ENCODE results near the gene ABCB8. TPM values are rescaled to one million over a fixed set of nuclear protein-coding genes. Genes with fewer than 3 reads are reported as not detected.

The ABCB8 gene
- total and polyA plus RNA-seq, 2 of the 4 experiments (the other 2 are of a cell fraction): 16.3 to 26.8 TPM

DNA sequence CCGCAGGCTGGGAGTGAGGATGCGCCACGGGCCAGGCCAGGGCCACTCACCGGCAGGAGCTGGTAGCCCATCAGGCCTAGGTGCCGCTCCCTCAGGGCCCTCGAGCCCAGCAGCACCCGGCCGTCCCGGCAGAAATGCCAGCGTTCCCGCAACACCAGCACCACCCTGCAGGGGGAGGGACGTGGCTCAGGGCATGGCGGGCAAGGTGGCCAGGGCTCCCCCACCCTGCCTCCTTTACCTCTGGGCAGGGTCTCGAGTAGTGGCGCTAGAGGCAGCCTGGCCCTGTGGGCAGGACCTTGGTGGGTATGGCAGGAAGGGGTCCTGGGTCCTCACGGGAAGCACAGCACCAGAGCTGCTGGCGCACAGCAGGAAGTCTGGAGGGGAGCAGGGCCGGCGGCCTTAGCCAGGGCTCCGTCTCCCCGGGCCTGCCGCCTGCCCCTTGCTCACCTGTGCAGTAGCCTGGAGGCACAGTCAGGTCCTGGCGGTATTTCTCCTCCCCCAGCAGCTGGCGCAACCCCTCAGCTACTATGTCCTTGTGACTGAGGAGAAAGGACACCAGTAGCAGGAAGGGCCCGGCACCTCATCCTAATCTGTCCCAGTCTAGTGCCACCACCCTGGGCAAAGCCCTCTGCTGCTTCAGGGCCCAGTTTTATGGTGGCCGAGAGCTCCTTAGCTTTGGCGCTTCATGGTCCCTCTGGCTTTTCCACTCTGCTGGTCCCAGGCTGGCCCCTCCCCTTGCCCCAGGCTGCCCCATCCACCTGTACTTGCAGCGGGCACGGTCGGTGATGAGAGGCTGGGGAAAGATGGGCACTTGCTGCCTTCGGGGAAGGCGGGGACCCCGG is 48.8 kb downstream of the ABCB8 start:
- Histone ChIP-seq H2AFZ (replicated peaks; ENCODE audit: low read length, poor library complexity) (peak overlapping the region; percentile 8), H3K27ac (ENCODE audit: insufficient read depth, low read length) (no peak overlapping the region)
- intact Hi-C loops (cut with micrococcal nuclease): no loop called here
- TF ChIP-seq ELK1 (IDR thresholded peaks at IDR 0.05; ENCODE audit: borderline replicate concordance, low read depth, low read length) (no peak), CEBPB (IDR thresholded peaks at IDR 0.05; ENCODE audit: low read depth, low read length) (no peak), MAZ (IDR thresholded peaks at IDR 0.05; ENCODE audit: borderline replicate concordance, low read depth, low read length) (no peak), SMC3 (IDR thresholded peaks at IDR 0.05; ENCODE audit: low read depth, low read length) (peak; percentile 29; the same call in 1 of the 2 replicates), USF2 (IDR thresholded peaks at IDR 0.05; ENCODE audit: low read depth, low read length) (no peak), RCOR1 (IDR thresholded peaks at IDR 0.05; ENCODE audit: insufficient replicate concordance, low read length) (no peak), CTCF (conservative IDR thresholded peaks at IDR 0.05; ENCODE audit: low read depth, low read length) (peak; percentile 31; the same call in 1 of the 2 replicates), MAFK (IDR thresholded peaks at IDR 0.05; ENCODE audit: low read depth, low read length) (no peak), CHD1 (IDR thresholded peaks at IDR 0.05; ENCODE audit: low read depth, low read length) (no peak), NFE2L2 (IDR thresholded peaks at IDR 0.05; ENCODE audit: low read depth, low read length) (no peak), MXI1 (IDR thresholded peaks at IDR 0.05; ENCODE audit: borderline replicate concordance, low read depth, low read length) (no peak), RAD21 (IDR thresholded peaks at IDR 0.05; ENCODE audit: low read length) (0 out of 2 replicates have a peak, but pooled peaks have one; percentile 21), POLR2A (IDR thresholded peaks at IDR 0.05; ENCODE audit: low read depth, low read length) (no peak; the same call in 1 of the 2 replicates), RFX5 (IDR thresholded peaks at IDR 0.05; ENCODE audit: low read depth, low read length) (no peak)

More for the DNA sequence above, 48.8 kb downstream of the ABCB8 start:
- Histone ChIP-seq H2BK120ac (ENCODE audit: low read depth, low read length) (no peak overlapping the region), H3K4me3 (ENCODE audit: insufficient read depth, low read depth, low read length) (no peak overlapping the region), H3K9me1 (ENCODE audit: insufficient read depth, low read length) (no peaks in the 10 kb centered on the region), H4K5ac (ENCODE audit: low read depth, low read length) (no peak overlapping the region), H3K9ac (ENCODE audit: low read depth, low read length) (no peak overlapping the region), H3K79me1 (ENCODE audit: low read depth in 1 of 2, low read length in 2 of 2) (peaks cover 13 to 64% of the 10 kb centered on the region in 2 experiments; a peak in 3 of 4 replicates), H3K14ac (replicated peaks; ENCODE audit: low read depth, low read length) (no peak overlapping the region), H3K56ac (ENCODE audit: extremely low read depth, insufficient read depth, low read length) (no peak overlapping the region), H3K23ac (ENCODE audit: low read depth, low read length) (no peak overlapping the region), H2BK20ac (ENCODE audit: low read depth, low read length) (no peak overlapping the region), H2BK15ac (ENCODE audit: low read depth, low read length) (no peak overlapping the region), H2BK5ac (ENCODE audit: low read depth, low read length, poor library complexity, severe bottlenecking) (no peak overlapping the region), H3K36me3 (ENCODE audit: control insufficient read depth, insufficient read depth, low read length) (peaks cover 51% of the 10 kb centered on the region), H3K4ac (ENCODE audit: low read depth, low read length) (no peak overlapping the region), H4K8ac (ENCODE audit: low read depth in 2 of 2, low read length in 2 of 2) (no peak overlapping the region; a peak in 1 of 4 replicates), H2AK5ac (ENCODE audit: low read depth, low read length) (no peak overlapping the region), H4K20me1 (ENCODE audit: insufficient read depth, low read length) (peaks cover 22% of the 10 kb centered on the region), H3K9me3 (ENCODE audit: control insufficient read depth, insufficient read depth, low read length) (no peaks in the 10 kb centered on the region), H4K91ac (ENCODE audit: insufficient read depth, low read depth, low read length) (no peak overlapping the region), H3K18ac (ENCODE audit: low read depth, low read length) (no peak overlapping the region), H3K27me3 (ENCODE audit: control insufficient read depth, insufficient read depth, low read length) (no peaks in the 10 kb centered on the region), H3K4me1 (ENCODE audit: control insufficient read depth, insufficient read depth, low read length) (peaks cover 16% of the 10 kb centered on the region), H3K4me2 (ENCODE audit: low read depth, low read length) (no peak overlapping the region), H2AK9ac (replicated peaks; ENCODE audit: low read depth, low read length, poor library complexity) (peak overlapping the region; percentile 56)
- POLR2A ChIA-PET (ENCODE audit: unreplicated experiment): interaction anchor here (0.5 to 0.6 kb wide), 2 partner anchors 16 to 212 kb away, joined by 4 to 5 read pairs; no protein-coding TSS in a partner anchor
- BruUV-seq (replicated peaks): TSS peak; percentile 62
- ATAC-seq (ENCODE audit: low read depth): no peak
- dilution Hi-C loops (cut with HindIII; ENCODE audit: low sequenced_read_pairs, unreplicated experiment): no loop called here
- no peak for DNase-seq
- in situ Hi-C loops (cut with MboI; ENCODE audit: low sequenced_read_pairs): no loop called here
- 100% methylated on average over 3 of the region's 33 CpGs; no CpG with 5 or more reads in 1 of the 2 experiments for WGBS, 2 experiments (ENCODE audit: extremely low coverage in 2 of 2, insufficient read length in 1 of 2)
- CTCF ChIA-PET: no interaction called here
